ENCODE results near the gene CDPF1.

DNA sequence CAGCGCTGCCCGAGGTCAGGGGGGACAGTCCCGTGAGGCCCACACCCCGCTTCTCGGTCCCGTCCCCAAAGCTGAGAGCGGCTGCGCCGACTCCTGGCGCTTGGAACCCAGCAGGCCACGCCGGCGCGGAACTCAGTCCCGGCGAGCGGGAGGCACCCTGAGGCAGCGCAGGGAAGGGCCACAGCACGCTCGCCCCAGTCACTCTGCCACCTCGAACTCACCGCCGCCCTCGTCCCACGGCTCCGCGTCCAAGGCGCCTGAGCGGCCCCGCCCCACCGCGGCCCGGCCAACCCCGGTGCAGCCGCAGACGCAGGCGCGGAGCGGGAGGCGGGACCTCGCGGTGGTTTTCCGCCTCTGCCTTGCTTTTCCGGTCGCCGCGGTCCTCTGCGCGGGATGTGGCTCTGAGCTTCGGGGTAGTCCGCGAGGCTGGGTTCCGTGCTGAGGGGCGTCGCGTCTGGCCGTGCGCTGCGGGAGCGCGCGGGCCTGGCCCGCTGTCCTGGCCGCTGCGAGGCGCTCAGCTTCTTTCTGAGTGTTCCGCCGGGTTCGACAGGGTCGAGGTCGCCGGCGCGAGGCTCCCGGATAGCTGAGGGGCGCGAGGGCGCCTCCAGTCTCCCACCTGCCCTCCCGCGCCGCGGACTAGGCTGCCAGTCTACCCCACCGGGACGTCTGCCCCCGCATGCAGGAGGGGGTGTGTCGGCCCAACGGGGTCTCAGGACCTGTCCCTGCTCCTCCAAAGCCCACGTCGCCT, at the start of gene CDPF1:
- TF ChIP-seq, protein P1, sequence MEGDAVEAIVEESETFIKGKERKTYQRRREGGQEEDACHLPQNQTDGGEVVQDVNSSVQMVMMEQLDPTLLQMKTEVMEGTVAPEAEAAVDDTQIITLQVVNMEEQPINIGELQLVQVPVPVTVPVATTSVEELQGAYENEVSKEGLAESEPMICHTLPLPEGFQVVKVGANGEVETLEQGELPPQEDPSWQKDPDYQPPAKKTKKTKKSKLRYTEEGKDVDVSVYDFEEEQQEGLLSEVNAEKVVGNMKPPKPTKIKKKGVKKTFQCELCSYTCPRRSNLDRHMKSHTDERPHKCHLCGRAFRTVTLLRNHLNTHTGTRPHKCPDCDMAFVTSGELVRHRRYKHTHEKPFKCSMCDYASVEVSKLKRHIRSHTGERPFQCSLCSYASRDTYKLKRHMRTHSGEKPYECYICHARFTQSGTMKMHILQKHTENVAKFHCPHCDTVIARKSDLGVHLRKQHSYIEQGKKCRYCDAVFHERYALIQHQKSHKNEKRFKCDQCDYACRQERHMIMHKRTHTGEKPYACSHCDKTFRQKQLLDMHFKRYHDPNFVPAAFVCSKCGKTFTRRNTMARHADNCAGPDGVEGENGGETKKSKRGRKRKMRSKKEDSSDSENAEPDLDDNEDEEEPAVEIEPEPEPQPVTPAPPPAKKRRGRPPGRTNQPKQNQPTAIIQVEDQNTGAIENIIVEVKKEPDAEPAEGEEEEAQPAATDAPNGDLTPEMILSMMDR (IDR thresholded peaks at IDR 0.05): no peak
- no peak for TF ChIP-seq EZH2 (IDR thresholded peaks at IDR 0.05; ENCODE audit: borderline replicate concordance, insufficient read depth, low read depth, low read length, poor library complexity, severe bottlenecking)
